Fibroblast of skin of left biceps (primary cell): ENCODE measurements around the gene MRPL41.
"Not testable (repeated sequence)": the region's sequence is repeated elsewhere in the genome, so short reads cannot be mapped to it uniquely, and the experiment has no call there.

Experiments
- DNase-seq, 2 experiments: peaks; one replicate each; pipeline ENCODE4 v3.0.0-alpha.2; 2013; ENCODE audit warnings: low read depth in 2 of 2

Gene MRPL41

GRCh38 chr9:137521405-137521985, 30.2 kb upstream of the MRPL41 start:
- DNase-seq: no peak

- no peak for DNase-seq
Observed at GRCh38 chr9:137522746-137523455, 28.8 kb upstream of the MRPL41 start.

DNA sequence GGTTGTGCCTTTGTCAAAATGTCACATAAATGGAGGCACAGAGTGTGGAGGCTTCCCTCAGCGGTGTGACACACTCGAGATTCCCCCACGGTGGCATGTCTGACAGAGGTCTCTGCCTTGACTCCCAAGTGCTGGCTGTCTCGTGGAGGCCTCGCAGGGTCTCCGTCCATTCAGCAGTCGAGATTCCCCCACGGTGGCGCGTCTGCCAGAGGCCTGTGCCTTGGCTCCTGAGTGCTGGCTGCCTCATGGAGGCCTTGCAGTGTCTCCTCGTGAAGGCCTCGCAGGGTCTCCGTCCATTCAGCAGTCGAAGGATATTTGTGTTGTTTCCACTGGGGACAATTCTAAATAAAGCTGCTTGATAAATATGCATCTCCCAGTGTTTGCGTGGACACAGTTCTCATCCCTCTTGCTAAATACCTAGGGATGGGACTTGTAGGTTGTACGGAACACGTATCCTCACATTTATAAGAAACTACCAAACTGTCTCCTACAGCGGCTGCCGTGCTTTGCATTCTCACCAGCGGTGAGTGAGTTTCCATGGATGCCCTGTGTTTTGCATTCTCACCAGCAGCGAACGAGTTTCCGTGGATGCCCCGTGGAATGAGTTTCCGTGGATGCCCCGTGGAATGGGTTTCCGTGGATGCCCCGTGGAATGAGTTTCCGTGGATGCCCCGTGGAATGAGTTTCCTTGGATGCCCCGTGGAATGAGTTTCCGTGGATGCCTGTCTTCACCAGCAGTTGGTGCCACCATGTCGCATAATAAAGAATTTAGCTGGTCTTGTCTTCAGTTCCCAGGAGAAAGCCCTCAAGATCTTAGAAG, 27.3 kb upstream of the MRPL41 start:
- DNase-seq: no peak

- DNase-seq: no peak
Observed at GRCh38 chr9:137524981-137525317, 26.7 kb upstream of the MRPL41 start.

DNA sequence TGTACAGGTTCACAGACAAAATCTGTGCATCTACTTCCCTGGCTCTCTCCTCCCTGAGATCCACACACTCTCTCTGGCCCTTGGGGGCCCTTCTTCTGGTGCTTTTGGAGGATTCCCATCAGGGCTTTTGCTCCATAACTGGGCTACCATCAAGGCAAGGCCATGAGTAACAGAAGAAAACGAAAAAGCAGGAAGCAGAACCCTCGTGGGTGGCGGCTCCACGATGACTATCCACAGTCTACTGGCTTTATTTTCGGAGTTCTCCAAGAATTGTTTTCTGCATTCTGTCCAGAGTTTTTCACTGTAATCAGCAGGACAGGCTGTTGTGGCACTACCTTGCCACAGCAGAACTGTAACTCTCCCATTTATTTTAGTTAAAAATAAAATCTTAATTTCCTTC, 21.3 kb upstream of the MRPL41 start:
- no peak for DNase-seq

DNA sequence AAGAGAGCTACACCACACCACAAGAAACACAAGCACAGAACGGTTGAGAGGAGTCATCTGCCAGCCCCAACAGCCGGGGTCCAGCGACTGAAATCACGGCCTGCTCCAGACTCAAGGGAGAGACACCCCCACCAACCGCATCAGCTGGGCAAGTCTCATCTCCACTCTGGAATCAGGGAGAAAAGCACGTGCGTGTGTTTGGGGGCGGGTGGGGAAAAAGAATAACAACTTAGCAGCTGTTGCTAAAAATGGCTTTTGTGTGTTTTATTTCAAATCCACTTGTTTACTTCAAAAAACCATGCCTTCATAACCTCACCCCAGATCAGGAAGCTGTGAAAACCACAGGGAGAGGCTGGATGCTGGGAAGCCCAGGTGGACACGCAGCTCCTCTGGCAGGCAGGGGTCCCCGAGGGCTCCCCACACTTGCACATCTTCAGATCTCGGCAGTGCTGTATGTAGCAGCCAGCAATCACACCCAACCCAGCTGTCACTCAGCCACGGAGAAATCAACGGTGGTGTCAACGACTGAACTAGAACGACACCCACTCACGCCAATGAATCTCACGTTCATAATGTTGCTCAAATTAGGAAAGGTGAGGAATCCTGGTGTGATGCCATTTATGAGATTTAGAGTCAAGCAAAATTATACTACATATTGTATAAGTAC, 20.4 kb upstream of the MRPL41 start:
- DNase-seq: no peak

DNA sequence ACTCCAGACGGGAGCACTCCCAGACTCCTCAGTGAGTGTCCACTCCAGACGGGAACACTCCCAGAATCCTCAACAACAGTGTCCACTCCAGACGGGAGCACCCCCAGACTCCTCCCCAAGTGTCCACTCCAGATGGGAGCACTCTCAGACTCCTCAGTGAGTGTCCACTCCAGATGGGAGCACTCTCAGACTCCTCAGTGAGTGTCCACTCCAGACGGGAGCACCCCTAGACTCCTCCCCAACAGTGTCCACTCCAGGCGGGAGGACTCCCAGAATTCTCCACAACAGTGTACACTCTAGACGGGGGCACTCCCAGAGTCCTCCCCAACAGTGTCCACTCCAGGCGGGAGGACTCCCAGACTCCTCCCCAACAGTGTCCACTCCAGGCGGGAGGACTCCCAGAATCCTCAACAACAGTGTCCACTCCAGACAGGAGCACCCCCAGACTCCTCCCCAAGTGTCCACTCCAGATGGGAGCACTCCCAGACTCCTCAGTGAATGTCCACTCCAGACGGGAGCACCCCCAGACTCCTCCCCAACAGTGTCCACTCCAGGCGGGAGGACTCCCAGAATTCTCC, 18.7 kb upstream of the MRPL41 start:
- not testable (repeated sequence) for DNase-seq

DNA sequence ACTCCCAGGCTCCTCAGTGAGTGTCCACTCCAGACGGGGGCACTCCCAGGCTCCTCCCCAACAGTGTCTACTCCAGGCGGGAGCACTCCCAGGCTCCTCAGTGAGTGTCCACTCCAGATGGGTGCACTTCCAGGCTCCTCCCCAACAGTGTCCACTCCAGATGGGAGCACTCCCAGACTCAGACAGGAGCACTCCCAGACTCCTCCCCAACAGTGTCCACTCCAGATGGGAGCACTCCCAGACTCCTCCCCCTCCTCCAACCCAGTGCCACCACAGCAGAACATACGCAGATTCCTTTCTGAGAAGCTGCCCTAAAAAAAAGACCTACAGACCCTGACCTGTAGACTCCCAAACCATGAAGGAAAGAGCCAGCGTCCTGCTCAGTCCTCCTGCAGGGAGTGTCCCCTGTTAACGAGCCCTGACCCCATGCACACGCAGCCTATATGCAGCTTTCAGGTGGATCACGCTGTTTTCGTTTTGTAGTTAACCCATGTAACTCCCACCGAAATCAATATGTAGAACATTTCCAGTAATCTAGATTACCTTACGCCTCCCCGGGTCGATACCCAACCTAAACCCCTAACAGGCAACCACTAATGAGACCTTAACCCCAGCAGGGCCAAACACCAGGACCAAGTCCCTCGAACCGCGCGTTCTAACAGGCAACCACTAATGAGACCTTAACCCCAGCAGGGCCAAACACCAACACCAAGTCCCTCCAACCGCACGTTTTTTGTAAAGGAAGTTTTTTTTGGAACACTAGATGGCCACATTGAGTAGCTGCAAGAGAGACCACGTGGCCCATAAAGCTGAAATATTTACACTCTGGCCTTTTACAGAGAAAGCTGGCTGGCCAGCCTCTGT, 17.2 kb upstream of the MRPL41 start:
- DNase-seq: peak in 1 of 2 experiments; percentile 6

GRCh38 chr9:137535120-137535428, 16.6 kb upstream of the MRPL41 start:
- no peak for DNase-seq

DNA sequence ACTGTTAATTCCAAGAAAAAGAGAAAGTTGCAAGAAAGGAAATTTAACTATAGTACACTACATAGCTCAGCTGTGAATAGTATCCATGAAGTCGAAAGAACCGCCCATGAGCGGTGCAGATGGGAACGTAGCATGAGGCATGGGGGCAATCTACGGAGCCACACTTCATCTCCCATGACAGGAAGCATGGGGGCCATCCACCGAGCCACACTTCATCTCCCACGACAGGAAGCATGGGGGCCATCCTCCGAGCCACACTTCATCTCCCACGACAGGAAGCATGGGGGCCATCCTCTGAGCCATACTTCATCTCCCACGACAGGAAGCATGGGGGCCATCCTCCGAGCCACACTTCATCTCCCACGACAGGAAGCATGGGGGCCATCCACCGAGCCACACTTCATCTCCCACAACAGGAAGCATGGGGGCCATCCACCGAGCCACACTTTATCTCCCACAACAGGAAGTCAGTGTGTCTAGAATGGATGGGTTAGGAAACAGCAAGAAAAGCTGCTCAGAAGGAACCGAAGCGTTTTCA, 15.0 kb upstream of the MRPL41 start:
- DNase-seq: not testable (repeated sequence)

DNA sequence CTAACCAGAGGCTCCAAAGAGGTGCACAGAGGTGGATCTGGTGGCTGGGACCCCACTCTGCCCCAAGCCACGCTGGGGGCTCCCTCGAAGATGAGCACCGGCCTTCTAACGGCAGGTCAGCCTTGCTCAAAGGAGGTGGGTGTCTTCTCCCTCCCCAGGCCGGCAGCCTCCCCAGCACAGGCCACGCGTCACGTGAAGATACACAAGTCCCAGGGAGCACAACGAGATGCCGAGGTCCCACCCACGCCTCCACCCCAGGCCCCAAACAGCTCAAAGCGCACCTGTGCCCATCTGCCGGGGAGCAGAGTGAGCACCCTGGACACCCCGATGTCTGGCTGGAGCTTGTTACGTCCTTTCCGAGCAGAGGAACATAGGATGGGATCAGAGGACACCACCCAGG, 13.6 kb upstream of the MRPL41 start:
- DNase-seq: no peak

DNA sequence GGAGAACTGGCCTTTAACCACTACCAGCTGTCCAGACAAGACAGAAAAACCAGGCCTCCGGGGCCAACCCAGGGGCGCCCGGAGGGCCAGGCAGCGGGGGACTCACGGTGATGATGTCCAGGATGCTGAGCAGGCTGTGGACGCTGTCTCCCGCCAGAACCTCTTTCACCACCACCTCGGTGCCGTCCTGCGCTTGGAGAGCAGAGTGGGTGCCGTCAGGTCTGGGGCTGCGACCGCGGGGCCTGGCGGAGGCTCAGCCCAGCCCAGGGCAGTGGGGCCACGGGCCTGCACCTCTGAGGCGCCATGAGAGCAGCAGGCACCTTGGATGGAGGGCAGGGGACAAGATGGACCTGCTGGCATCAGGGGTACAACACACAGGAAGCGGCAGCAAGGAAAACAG, 11.1 kb upstream of the MRPL41 start:
- DNase-seq: no peak

DNA sequence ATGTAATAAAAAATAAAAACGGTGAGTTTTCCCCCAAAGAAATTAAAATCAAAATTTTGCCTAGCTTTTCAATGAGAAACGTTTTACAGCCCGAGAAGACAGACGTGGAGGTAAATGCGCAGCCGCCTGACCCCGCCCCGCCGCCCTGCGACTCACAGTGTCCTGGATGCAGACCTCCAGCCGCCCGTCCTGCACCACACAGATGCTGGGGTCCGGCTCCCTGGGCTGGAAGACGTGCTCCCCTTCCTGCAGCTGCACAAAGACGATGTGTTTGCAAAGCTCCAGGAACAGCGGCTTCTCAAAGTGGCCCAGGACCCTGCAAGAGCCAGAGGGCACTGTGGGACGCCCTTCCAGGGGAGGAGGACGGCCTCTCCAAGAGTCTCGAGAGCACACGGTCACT, 9.2 kb upstream of the MRPL41 start:
- no peak for DNase-seq

DNA sequence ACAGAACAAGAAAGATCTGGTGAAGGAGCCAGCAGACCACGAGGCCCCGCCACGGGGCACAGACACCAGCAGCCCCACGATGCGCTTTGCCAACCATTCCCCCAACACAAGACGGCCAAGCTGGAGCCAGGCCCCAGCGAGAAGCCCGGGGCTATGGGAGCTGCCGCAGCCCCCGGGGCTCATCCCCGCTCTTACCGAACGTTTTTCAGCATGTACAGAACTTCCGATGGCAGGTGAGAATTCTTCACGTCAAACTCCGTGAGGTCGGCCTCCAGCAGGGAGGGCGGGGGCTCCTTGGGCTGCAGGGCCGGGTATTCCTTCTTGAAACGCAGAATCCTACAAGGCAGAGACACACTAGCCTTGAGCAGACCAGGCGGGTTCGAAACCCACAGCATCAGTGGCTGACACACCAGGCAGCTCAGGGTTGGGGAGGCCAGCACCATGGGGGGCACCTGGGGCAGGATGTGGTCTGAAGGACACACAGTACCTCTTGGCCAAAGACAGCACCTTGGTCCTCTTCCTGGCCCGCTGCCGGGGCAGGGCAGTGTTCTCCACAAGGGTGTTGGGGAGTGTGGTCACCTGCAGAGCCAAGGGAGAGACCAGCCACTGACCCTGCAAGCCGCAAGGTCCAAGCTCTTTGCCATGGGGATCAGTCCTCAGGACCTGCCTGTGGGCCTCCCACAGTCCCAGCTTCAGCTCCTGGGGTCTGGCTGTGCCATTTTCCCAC, 8.3 kb upstream of the MRPL41 start:
- DNase-seq: no peak

DNA sequence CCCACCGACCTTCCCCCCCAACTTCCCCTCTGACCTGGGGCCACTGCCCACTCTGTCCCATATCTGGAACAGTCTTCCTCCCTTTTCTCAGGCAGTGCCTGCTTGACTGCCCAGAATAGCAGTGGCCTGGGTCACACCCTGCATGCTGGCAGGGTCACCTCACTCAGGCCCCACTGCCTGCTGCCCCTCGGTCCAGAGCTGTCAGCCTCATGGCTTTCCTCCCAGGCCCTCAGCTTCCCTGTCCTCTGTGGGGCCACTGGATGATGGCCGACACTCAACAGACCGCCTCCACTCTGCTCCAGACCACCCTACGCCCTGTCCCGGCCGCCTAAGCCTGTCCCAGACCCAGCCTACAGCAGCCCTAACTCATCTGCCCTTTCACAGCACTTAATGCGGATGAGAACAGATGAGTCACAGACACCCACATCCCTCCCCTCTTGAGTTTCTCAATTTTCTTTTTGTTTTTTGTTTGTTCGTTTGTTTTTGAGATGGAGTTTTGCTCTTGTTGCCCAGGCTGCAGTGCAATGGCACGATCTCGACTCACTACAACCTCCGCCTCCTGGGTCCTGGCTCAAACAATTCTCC, 7.4 kb upstream of the MRPL41 start:
- no peak for DNase-seq

GRCh38 chr9:137545123-137545522, 6.6 kb upstream of the MRPL41 start:
- no peak for DNase-seq

- no peak for DNase-seq
Observed at GRCh38 chr9:137547687-137548543, 3.8 kb upstream of the MRPL41 start.

GRCh38 chr9:137550231-137550621, 1.5 kb upstream of the MRPL41 start, which contains the start of gene PNPLA7:
TSS of gene PNPLA7 (minus strand) at chr9:137550402. CDS start at chr9:137550197, 205 bp downstream.
- DNase-seq: peak; percentile 3 to 8

DNA sequence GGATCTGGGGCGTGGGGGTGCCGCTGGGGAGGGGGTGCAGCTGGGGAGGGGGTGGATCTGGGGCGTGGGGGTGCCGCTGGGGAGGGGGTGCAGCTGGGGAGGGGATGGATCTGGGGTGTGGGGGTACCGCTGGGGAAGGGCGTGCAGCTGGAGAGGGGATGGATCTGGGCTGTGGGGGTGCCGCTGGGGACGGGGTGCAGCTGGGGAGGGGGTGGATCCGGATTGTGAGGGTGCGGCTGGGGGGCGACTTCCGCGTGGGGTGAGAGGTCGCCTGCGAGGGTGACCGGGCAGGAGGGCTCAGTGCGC, 768 bp upstream of the MRPL41 start:
- not testable (repeated sequence) for DNase-seq
